ENCODE measurements around the gene DGKK.

DGKK gene

GRCh38 chrX:50470103-50471031 lies at the start of gene DGKK:
Gene DGKK (minus strand): TSS chrX:50470825. CDS start chrX:50470678, 147 bp downstream.
- no peak for DNase-seq

GRCh38 chrX:50514811-50515210 lies 44.2 kb upstream of the DGKK start:
- no peak for DNase-seq

GRCh38 chrX:50497114-50497513 lies 26.5 kb upstream of the DGKK start:
- DNase-seq: no peak

GRCh38 chrX:50495616-50496015 lies 25.0 kb upstream of the DGKK start:
- DNase-seq: no peak

- DNase-seq: no peak
Measured at GRCh38 chrX:50492720-50493119, 22.1 kb upstream of the DGKK start.

GRCh38 chrX:50484662-50485061 lies 14.0 kb upstream of the DGKK start:
- no peak for DNase-seq

- no peak for DNase-seq
Measured at GRCh38 chrX:50483283-50483682, 12.7 kb upstream of the DGKK start.

- no peak for DNase-seq
Measured at GRCh38 chrX:50475208-50475607, 4.6 kb upstream of the DGKK start.

GRCh38 chrX:50471390-50471789 lies 765 bp upstream of the DGKK start:
- no peak for DNase-seq

GRCh38 chrX:50469206-50469605 lies 1.4 kb downstream of the DGKK start:
- no peak for DNase-seq

GRCh38 chrX:50459615-50460014 lies 11.0 kb downstream of the DGKK start:
- DNase-seq: no peak

GRCh38 chrX:50458483-50458882 lies 12.1 kb downstream of the DGKK start:
- no peak for DNase-seq

GRCh38 chrX:50456712-50457484 lies 13.7 kb downstream of the DGKK start:
- DNase-seq: no peak

GRCh38 chrX:50452782-50453181 lies 17.8 kb downstream of the DGKK start:
- DNase-seq: no peak

GRCh38 chrX:50450324-50450723 lies 20.3 kb downstream of the DGKK start:
- DNase-seq: no peak

- DNase-seq: no peak
Measured at GRCh38 chrX:50448565-50448964, 22.1 kb downstream of the DGKK start.

GRCh38 chrX:50447535-50447934 lies 23.1 kb downstream of the DGKK start:
- DNase-seq: no peak

- no peak for DNase-seq
Measured at GRCh38 chrX:50442426-50443116, 28.1 kb downstream of the DGKK start.

- no peak for DNase-seq
Measured at GRCh38 chrX:50436797-50437196, 33.8 kb downstream of the DGKK start.

GRCh38 chrX:50432829-50433289 lies 37.8 kb downstream of the DGKK start:
- no peak for DNase-seq

- DNase-seq: no peak
Measured at GRCh38 chrX:50431623-50432022, 39.0 kb downstream of the DGKK start.

GRCh38 chrX:50430917-50431575 lies 39.6 kb downstream of the DGKK start:
- no peak for DNase-seq

GRCh38 chrX:50428174-50428573 lies 42.5 kb downstream of the DGKK start:
- DNase-seq: no peak

All from activated effector memory CD4-positive, alpha-beta T cell treated with anti-CD3 and anti-CD28 coated beads, Interleukin-2, amount 50 U/mL, for 16 hours (primary cell).